Gastroesophageal sphincter (tissue), 3 donors: Measurements from ENCODE around the gene COL19A1.

ENCODE experiments used
- EP300 ChIP-seq: sonication (generic); formaldehyde crosslinking; IDR thresholded peaks from one replicate; pipeline ENCODE4 v1.6.1; 2017; ENCODE audit warnings: antibody characterized with exemption, mild to moderate bottlenecking
- POLR2A ChIP-seq, 2 donors: fragments of 450-650 bp; IDR thresholded peaks; one replicate each; pipeline ENCODE4 v1.6.1; 2017; ENCODE audit warnings: antibody characterized with exemption in 2 of 2, mild to moderate bottlenecking in 2 of 2, moderate library complexity in 1 of 2
- POLR2AphosphoS5 ChIP-seq: sonication (generic); formaldehyde crosslinking; IDR thresholded peaks from one replicate; pipeline ENCODE4 v1.6.1; 2017; ENCODE audit warnings: antibody characterized with exemption
- TF ChIP-seq, protein P1 (sequence below), 4 experiments: fragments of 200-600 bp in 2 of 4; fragments of 450-650 bp in 2 of 4; sonication (generic) in 1 of 4; IDR thresholded peaks; one replicate each; pipeline ENCODE4 v1.5.1; 2017 to 2019; ENCODE audit warnings: antibody characterized with exemption in 4 of 4, mild to moderate bottlenecking in 2 of 4, moderate library complexity in 2 of 4

DNA sequence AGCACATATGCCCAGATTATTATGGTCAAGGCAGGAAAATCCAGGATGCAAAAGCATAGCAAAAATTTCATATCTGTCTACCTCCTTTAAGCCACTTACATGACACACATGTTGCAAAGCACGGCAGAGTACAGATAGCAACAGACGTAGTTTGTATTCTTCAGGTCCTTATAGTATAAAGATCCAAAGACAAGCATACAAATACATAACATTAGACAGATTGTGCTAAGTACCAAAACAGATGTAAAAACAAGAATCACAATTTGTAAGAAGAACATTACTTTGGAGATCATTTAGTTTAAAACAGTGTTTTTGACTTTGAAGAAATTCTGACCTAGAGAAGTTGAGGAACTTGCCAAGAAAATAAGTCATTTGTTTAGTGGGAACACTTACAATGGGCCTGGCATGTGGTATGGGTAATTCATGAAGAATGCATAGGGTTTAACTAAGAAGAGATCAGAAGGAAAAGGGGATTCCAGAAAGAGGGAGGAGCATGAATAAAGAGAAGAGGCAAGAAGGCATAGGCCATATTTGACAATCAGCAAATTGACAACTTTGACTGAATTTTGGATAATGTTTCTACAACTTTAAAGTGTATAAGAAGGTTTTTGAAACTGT, 39.0 kb upstream of the COL19A1 start:
- TF ChIP-seq POLR2AphosphoS5: no peak
- TF ChIP-seq POLR2A (IDR thresholded peaks at IDR 0.05): no peak
- TF ChIP-seq, protein P1, sequence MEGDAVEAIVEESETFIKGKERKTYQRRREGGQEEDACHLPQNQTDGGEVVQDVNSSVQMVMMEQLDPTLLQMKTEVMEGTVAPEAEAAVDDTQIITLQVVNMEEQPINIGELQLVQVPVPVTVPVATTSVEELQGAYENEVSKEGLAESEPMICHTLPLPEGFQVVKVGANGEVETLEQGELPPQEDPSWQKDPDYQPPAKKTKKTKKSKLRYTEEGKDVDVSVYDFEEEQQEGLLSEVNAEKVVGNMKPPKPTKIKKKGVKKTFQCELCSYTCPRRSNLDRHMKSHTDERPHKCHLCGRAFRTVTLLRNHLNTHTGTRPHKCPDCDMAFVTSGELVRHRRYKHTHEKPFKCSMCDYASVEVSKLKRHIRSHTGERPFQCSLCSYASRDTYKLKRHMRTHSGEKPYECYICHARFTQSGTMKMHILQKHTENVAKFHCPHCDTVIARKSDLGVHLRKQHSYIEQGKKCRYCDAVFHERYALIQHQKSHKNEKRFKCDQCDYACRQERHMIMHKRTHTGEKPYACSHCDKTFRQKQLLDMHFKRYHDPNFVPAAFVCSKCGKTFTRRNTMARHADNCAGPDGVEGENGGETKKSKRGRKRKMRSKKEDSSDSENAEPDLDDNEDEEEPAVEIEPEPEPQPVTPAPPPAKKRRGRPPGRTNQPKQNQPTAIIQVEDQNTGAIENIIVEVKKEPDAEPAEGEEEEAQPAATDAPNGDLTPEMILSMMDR (IDR thresholded peaks at IDR 0.05): no peak
- no peak for TF ChIP-seq EP300
